Stimulated activated CD4-positive, alpha-beta T cell treated with anti-CD3 and anti-CD28 coated beads, Interleukin-1b, Interleukin-23, amount 100 ng/mL, for 1 hour (primary cell): Measurements from ENCODE around the gene VWA8.
"Not testable (repeated sequence)": the region's sequence is repeated elsewhere in the genome, so short reads cannot be mapped to it uniquely, and the experiment has no call there.

ENCODE experiments used
- DNase-seq, 2 donors: peaks; one replicate each; pipeline ENCODE4 v3.0.0-alpha.2; 2020; ENCODE audit warnings: low read depth in 2 of 2

Gene VWA8

GRCh38 chr13:41554626-41555386 lies 406.1 kb downstream of the VWA8 start:
- no peak for DNase-seq

- no peak for DNase-seq
These were observed 406.7 kb downstream of the VWA8 start for GRCh38 chr13:41554180-41554579.

DNA sequence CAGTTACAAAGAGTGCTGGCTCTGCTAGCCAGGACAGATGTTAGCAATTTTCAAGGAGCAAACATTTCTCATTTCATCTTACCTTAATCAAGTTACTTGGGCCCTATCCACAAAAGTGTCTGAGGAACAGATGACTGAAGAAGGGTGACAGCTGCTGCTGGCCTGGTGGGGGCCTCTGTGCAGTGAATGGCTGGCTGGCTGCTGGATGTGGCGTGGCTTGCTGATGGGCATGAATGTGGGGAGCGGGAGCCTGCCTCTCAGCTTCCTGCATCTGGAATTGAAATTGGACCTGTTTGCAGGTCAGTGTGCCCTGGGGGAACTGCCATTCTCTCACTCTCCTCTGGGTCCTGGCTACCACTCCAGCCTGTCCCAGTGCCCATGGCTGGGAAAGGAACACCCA lies 408.9 kb downstream of the VWA8 start:
- no peak for DNase-seq

GRCh38 chr13:41550276-41550675 lies 410.6 kb downstream of the VWA8 start:
- no peak for DNase-seq

DNA sequence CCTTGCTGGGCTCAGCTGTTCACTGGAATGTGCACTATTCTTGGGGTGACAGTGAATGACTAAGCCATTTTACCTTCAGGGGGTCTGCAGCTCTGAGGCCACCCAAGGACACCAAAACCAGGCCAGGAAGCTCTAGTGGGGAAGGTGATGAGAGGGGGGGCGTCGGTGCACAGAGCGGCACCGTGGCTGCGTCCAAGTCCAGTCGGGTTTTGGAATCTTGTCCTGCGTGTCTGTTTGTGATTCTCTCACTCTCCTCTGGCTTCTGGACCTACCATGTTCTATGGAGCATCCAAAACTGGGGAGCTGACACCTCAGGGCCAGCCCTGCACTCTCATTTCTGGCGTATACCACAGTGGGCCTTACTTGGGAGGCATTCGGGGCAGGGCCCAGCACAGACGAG lies 411.4 kb downstream of the VWA8 start:
- no peak for DNase-seq

DNA sequence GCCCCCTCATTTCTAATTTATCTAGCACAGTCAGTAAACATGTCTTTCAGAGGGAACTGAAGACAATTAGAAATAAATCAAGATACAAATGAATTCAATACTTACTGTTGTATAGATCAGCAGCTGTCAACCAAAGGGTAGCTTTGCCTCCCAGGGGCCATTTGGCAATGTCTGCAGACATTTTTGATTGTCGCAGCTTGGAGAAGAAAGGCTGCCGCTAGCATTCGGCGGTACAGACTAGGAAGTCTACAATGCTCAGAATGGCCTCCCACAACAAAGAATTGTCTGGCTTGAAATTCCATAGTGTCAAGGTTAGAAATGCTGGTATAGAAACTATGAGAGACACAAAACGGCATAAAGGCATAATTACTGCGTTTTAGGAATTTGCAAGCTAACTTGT lies 412.0 kb downstream of the VWA8 start:
- DNase-seq, result no peak

GRCh38 chr13:41548031-41548430 lies 412.9 kb downstream of the VWA8 start:
- no peak for DNase-seq

DNA sequence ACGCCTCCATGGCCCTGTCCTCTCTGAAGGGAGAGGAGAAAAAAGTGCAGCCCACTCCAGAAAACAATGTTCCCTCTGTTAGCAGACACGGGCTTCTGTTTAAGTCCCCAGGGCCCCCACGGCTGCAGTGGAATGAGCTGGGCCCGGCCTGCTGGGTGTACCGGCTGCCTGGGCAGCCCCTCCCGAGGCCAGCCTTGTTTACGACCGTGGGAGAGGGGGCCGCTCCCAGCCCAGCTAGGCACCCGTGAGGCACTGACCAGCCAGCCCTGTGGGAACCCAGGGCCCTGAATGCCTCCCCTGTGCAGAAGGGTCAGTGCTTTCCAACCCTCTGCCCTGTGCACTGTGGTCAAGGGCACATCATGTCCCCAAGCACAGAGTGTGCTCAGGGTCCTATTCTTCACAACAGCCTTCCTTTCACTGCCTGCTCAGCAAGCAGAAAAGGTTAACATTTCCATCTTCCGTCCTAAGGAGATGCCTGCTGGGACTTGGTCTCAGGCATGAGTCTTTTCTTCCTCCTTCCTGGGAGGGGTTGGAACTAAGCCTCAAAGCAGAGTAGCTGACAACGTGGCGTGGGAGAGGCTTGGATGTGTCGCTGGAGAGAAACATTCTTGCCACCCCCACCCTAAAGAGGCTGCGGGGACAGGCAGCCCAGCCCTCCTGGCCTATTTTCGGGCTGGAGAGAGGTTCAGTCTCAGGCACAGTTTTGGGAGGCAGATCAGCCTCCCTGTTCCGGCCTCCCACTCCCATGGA lies 413.5 kb downstream of the VWA8 start:
- no peak for DNase-seq

- no peak for DNase-seq
These were observed 414.3 kb downstream of the VWA8 start for GRCh38 chr13:41546372-41547190.

- no peak for DNase-seq
These were observed 415.5 kb downstream of the VWA8 start for GRCh38 chr13:41545432-41545707.

DNA sequence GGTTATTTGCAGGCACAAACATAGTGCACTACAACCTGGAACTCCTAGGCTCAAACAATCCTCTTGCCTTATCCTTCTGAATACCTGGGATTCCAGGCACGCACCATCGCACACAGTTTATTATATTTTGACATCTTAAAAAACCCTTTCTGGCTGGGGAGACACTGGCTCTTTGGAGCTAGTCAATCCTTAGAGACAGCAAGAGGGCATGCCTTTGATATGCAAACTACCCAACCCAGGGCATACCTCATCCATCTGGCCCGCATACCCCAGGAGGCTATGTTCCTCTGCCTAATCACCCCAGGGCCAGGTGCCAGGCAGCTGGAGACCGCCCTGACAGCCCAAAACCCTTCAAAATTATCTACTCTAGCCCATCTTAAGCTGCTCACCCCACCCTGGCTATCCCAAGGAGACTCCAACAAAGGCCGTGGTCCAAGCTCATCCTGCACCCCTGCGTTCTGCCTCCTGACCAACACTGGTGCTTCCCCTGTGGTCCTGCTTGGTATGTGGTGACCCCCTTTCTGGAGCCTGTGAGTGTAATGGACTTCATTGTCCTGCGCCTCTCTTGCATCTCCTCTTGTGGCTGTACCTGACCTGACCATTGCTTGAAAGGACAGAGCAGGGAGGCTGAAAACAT lies 417.1 kb downstream of the VWA8 start:
- DNase-seq, result no peak

DNA sequence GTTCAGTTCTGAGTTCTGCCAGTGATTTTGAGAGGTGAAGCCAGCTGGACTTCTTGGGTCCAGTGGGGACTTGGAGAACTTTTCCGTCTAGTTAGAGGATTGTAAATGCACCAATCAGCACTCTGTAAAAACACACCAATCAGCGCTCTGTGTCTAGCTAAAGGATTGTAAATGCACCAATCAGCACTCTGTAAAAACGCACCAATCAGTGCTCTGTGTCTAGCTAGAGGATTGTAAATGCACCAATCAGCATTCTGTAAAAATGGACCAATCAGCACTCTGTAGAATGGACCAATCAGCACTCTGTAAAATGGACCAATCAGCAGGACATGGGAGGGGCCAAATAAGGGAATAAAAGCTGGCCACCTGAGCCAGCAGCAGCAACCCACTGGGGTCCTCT lies 418.1 kb downstream of the VWA8 start:
- DNase-seq, result not testable (repeated sequence)

DNA sequence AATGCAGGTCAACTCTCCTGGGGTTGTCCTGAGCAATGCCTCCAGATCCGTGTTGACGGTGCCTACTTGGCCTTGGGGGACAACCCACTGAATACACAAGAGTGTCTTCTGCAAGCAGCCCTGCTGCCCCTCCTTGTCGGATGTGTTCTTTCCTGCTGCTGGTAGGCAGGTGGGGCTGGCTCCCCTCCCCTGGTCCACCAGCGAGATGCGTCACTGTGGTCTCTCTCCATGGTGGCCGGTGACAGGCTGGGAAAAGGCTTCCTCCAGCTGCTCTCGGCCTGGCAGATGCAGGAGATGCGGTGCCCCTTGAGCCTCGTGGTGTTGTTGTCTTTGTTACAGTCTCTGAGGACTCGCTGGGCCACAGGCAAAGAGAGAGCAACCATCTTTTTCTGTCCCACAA lies 418.6 kb downstream of the VWA8 start:
- DNase-seq, result no peak

- DNase-seq, result no peak
These were observed 419.6 kb downstream of the VWA8 start for GRCh38 chr13:41541142-41541938.

- peak in 1 of 2 donors; percentile 29 for DNase-seq
These were observed 420.7 kb downstream of the VWA8 start for GRCh38 chr13:41540240-41540639.

- no peak for DNase-seq
These were observed 427.4 kb downstream of the VWA8 start for GRCh38 chr13:41533266-41534052.

- no peak for DNase-seq
These were observed 432.9 kb downstream of the VWA8 start for GRCh38 chr13:41528021-41528420.

DNA sequence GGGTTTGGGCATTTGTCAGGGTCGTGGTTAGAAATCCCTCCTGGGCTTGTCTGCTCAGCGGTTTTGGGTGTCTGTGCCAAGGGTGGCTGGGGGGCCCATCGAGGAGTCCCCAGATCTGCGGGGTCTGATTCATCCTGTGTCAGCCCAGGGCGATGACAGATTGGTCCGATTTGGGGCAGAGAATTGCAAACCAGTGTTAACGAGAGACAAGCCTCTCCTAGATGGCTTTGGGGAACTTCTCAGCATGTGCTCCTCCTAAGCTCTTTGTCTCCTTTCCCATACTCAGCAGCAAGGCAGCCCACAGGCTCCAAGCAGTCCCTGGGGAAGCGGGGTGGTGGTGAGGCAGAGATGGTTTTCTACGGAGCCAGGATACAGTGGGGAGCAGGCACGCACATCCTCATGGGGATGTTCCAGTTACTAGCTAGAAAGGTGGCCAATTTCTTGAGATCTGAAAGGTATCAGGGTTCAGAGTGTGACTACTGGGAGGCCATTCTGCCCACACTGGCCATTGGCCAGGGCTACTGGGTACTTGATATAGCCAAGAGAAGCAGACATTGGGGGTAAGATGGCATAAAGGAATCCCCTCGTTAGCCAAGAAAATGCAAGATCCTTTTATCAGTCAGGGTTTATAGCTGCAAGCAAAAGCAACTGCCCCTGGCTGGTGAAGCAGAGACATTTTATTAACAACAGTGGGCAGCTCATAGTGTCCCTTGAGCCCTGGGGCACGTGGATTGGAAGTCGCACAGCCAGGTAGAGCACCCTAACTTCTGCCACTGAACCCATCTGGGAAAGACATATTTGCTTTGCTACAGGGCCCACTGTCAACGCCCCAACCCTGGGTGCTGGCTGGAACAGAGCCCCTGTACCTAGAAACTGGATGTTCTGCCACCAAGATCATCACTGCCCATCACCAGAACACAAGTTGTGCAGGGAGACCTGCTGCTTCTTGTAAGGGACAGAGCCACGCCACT lies 440.0 kb downstream of the VWA8 start:
- no peak for DNase-seq

DNA sequence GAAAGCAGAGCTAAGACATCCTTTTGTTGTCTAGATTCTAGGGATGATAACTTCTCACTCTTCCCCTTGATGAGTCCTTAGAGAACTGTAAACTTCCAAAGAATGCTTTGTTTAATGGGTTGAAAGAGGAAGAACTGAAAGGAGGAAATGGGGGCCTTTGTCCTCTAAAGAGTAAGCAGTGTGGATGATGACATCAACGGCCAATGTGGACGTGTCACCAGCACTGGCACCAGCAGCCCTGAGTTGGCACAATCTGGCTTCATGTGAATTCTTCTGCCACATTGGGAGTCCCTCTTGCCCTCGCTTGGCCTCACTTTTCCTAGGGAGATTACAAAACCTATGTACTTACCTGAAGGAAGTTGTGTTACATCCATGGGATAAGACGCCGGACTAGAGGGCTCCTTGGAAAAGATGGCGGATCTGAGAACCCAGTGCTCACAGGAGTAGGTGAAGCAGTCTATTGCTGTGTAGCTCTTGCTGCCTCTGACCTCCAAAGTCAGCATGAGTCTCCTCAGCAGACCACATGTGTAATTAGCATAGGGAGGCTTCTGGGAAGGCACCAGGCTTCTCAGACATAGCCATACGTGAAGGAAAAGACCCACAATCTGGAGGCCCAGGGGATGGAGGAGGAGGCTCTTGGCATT lies 440.8 kb downstream of the VWA8 start:
- DNase-seq, result no peak
